Hematopoietic multipotent progenitor cell treated with erythropoietin and hydrocortisone succinate and interleukin-3 and kit ligand, for 4 days (in vitro differentiated cells): ENCODE measurements around the gene ZNF337.
"Not testable (repeated sequence)": the region's sequence is repeated elsewhere in the genome, so short reads cannot be mapped to it uniquely, and the experiment has no call there.

ENCODE experiments used
- DNase-seq: peaks from one replicate; pipeline ENCODE4 v3.0.0-alpha.2; 2015

The ZNF337 gene

DNA sequence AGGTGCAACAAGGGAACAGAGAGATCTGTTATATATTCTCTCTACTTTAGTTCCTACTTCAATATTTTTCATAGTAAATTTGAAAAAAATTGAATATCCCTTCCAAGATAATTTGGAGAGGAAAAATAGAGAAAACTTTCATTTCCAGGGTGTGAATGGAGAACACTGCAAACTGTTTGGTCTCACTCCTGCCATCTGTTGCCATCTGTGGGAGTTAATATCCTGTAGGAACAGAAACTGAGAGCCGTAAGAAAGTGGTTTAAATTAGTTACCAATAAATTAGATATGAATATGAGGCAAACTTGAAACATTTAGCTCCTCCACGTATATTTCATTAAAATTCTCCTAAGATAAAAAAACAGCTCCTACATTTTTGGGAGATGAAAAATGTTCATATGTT is 4.2 kb downstream of the ZNF337 start:
- DNase-seq = no peak

DNA sequence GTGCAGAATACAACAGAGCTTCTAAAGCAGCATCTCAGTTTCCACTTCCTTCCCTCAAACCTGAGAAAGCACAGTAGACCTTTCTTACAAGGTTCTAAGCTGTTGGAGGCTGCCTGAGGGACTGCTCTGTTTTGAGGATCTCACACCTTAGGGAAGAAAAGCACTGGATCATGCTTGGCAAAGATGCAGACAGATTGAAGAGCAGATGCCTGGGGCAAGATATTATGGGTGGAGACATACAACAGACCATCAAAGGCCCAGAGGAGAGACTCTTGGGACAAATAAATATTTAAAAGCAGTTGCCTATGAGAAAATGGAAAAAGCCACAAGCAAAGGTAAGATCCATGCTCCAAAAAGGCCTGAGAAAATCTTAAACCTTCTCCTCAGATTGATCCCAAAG is 6.2 kb downstream of the ZNF337 start:
- DNase-seq = no peak

DNA sequence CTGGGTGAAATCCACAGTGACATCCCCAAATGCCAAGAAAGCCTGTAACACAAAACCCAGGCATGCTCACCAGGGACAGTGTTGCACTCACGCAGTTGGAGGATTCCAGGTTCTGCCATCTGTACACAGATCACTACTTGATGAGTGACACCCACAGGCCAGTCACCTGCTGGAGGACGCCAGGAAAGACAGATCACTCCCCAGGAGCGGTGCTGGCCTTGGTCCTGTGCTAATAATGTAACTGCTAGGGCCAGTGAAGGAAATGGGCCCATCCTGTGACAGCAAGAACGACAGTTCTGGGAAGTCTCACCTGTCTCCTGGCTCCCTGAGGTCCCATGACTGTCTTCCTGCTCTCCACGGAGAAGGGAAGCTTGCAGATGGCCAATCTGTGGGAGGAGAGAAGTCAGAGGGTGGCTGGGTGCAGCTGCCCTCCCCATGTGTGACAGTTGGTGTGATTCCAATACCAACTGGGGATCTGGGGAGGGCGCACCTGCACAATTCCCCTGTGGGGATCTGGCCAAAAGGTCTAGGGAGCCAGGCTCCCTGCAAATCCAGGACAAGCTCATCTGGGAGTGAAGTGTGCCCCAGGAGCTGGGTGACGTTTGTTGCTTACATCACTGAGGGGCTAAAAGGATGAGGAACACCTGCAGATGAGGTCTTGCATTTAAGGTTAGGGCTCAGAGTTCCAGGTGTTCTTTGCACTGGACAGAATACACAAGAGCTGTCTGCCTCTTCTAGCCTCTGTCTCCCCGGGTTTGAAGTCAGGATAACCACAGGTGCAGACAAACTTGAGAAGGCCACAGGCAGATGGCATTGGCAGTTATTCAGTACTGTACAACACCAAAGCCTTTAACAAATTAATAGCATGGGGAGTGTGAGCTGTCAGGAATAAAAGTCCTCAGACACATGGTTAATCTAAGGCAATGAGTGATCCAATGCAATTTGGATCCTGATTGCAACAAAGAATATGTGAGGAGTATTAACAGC is 10.3 kb downstream of the ZNF337 start:
- DNase-seq = no peak

DNA sequence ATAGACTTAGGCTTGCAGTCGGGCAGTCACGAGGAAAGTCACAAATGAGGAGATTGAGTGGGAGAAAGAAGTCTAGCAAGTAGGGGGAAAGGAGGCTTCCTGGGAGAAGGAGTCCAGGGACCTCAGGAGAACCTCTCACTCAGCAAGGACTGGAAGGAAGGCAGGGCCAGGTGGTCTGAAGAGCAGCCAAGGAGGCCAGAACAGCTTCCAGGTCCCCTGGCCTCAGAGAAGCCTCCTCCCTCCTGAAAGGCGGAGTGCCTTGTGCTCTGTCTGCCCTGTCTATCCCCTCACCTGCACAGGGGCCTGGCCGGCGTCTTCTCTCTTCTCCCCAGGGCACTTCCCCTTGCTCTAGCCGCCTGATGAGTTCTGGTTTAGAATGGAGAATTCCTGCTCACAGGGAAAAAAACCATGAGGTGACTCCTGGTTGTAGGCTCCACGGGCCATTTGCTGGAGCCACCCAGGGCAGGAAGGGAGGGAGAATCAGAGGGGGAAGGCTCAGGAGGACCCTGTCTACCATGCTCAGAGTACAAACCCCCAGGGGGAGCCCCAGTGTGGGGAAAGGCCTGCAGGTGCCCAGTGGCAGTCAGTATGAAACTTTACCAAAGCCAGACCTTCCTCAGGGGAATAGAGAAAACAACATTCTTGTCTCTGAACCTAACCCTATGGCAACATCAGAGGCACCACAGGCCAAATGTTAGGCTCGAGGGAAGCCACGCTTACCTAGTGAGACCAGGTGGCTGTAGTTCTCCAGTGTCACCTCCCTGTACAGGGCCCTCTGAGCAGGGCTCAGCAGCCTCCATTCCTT is 11.2 kb downstream of the ZNF337 start:
- DNase-seq = no peak

DNA sequence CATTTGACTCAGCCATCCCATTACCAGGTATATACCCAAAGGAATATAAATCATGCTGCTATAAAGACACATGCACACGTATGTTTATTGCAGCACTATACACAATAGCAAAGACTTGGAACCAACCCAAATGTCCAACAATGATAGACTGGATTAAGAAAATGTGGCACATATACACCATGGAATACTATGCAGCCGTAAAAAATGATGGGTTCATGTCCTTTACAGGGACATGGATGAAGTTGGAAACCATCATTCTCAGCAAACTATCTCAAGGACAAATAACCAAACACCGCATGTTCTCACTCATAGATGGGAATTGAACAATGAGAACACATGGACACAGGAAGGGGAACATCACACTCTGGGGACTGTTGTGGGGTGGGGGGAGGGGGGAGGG is 12.8 kb downstream of the ZNF337 start:
- not testable (repeated sequence) for DNase-seq

DNA sequence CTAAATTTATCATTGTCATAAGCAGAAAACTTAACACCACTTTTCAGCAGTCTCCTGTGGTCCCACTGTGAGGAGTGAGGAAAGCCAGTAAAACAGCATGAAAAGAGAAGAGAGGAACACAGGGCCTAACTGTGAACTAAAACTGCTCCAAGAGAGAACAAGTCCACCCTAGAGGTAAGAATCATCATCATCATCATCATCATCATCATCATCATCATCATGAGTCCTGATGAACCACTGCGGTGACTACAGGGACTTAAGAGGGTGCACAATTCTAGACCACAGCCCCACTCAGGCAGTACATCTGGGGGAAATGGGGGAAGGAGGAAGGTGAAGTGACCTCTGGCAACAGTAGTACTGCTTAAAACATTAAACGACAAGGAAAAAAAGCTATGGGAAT is 13.6 kb downstream of the ZNF337 start:
- no peak for DNase-seq

DNA sequence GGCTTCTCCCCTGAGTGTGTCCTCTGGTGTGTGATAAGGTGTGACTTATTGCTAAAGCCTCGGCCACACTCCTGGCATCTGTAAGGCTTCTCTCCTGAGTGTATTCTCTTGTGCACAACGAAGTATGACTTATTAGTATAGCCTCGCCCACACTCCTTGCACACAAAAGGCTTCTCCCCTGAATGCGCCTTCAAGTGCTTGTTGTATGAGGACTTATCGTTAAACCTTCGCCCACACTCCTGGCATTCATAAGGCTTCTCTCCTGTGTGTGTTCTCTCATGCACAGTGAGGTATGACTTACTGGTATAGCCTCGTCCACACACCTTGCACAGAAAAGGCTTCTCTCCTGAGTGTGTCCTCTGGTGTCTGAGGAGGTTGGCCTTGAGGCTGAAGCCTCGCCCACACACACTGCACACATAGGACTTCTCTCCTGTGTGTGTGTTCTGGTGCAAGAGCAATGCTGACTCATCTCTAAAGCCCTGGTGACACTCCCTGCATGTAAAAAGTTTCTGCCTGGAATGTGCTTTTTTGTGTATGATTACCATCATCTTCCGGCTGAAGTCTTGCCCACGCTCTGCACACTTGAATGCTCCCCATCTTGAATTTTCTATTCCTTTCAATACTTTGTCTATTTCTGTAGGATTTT is 20.4 kb downstream of the ZNF337 start:
- DNase-seq = no peak

DNA sequence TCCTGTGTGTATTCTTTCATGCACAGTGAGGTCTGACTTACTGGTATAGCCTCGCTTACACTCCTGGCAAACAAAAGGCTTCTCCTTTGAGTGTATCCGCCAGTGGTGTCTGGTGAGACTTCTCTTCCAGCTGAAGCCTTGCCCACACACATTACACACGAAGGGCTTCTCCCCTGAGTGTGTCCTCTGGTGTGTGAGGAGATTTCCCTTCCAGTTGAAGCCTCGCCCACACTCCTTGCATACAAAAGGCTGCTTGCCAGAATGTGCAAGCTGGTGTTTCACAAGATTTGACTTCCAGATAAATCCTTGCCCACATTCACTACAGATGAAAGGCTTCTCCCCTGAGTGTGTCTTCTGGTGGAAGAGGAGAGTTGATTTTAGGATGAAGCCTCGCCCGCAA is 21.5 kb downstream of the ZNF337 start:
- DNase-seq = no peak

DNA sequence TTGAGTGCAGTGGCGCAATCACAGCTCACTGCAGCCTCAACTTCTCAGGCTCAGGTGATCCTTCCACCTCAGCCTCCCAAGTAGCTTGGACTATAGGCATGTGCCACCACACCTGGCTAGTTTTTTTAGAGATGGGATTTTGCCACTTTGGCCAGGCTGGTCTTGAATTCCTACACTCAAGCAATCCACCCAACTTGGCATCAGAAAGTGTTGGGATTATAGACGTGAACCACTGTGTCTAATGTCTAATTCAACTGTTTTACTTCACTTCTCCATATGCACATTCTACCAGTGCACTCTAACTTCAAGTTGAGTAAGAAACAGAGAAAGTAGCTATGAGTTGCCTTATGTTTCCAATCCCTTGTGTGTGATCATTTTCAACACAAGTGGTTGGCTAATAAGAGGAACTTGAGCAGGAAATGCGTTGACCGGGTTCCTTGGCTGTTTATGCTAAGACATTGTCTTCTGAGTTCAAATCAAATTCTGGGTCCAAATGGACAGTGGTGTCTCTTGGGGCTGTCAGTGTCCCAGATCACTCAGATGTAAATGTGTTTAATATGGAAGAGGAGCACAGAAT is 23.9 kb downstream of the ZNF337 start:
- peak; percentile 30 for DNase-seq

DNA sequence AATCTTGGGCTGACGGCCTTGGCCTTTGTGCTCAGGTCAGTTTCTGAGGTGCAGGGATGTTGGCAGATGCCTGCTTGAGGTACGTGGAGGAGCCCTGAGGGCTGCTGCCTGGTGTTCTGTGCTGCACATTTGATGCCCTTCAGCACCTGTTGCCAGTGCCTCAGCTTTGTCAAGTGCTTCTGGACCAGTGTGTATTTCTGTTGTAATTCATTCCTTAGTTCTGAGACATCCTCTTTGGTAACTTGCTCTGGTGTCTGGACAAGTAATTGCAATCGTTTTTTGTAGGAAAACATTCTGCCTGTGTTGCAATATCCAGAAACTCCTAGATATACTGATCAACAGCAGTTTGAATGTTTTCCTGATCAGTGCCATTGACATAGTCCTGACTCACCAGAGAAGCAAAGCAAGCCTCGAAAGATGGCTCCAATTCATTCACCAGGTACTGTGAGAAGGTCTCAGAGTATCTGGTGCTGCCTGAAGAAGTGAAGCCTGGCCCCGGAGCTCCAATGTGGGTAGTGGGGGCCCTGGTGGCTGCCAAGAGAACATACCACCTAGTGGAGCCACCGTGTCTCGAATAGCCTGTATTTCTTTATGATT is 26.7 kb downstream of the ZNF337 start:
- peak; percentile 38 for DNase-seq

DNA sequence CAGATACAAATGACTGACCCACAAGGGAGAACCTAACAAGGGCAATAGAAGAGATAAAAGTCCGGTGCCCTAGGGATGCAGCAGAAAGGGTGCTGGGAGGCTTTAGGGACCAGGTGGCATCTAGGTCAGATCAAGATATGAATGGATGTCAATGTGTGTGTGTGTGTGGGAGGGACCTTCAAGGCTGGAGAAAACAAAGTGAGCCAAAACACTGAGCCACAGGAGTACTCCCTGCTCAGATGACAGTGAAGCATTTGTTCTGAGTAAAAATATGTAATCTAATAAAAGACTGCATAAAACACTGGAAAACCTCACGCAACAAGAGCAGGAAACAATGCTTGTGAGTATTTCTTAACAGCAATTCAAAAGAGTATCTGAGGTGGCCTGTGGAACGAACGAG is 28.2 kb downstream of the ZNF337 start:
- no peak for DNase-seq

DNA sequence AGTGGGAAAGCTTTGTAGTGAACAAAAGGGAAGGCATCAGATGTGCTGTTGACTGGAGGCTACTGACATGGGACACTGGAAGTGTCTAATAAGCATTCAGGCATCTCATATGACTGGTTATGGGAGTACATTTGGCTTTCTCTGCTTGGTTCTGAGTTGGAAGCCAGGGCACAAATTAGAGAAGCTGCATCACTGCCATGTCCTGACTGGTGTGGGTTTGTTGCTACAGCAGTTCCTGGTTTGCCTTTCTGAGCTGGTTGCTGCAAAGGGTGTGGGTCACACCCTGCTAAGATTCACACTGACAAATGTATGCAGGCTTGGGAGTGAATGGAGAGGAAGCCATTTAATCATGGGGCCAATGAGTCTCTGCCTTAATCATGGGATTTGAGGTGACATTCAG is 36.7 kb downstream of the ZNF337 start:
- DNase-seq = peak; percentile 8

DNA sequence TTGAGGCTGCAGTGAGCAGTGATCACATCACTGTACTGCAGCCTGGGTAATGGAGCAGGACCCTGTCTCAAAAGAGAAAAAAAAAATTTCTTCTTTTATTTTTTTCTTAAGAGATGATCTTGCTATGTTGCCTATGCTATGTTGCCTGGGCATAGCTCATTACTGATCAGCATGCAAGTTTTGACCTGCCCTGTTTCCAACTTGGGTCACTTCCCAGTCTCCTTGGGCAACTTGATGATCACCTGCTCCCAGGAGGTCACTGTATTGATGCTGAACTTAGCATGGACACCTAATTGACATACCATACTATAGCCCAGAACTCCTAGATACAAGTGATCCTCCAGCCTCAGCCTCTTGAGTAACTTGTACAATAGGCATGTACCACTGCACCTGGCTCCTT is 42.2 kb downstream of the ZNF337 start:
- DNase-seq = no peak

DNA sequence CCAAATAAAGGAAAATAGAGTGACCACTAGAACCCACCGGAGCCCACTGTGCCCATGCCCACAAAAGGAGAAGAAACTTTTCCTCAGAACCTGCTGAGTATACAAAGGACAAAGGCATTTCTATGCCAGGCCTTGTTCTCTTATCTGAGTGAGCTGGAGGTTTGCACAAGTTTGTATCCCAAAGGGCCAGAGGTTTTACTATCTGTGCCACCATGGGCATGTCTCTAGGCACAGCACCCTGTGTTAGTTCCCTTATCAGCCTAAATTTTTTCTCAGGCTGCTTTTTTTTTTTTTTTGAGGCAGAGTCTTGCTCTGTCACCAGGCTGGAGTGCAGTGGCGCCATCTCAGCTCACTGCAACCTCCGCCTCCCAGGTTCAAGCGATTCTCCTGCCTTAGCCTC is 43.8 kb downstream of the ZNF337 start:
- peak; percentile 92 for DNase-seq

DNA sequence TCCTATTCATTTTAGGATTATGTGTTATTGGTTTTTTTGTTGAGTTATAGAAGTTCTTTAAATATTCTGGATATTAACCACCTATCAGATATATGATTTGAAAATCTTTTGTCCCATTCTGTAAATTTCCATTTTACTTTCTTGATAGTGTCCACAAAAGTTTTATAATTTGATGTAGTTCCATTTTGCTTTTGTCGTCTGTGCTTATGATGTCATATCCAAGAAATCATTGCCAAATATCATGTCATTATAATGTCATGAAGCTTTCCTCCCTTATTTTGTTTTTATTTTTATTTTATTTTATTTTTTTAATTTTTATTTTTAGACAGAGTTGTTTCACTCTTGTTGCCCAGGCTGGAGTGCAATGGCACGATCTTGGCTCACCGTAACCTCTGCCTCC is 51.8 kb downstream of the ZNF337 start:
- no peak for DNase-seq

DNA sequence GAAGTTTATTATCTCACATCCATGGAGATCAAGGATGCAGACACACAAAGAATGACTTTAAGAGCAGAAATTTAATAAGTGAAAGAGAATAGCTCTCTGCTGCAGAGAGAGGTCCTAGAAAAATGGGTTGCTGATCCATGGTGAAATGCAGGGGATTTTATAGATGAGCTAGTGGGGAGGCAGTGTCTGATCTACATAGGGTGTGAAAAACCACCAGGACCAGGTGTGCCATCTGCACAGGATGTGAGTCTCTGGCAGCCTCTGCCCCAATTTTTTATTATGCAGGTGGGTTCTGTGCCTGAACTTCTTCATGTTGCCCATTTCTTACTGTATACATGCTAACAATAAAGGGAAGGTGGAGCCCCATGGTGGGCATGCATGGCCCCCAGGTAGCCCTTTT is 52.9 kb downstream of the ZNF337 start:
- no peak for DNase-seq

DNA sequence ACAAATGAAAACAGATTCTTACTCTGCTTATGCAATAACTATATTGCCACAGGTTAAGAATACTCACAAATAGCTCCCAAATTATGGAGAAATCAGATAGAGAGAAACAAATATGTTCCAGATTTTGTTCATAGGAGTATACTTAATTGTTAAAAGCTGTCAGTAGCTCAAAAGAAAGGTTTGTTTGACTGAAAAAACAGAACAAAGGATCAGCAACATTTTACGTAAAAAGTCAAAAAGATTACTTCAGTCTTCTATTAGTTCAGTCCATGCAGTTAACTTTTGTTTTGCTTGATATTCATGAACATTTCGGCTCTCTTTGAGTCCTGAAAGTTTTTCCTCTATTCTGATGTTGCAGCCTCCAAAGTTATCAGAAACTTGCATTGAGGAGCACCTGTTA is 59.4 kb downstream of the ZNF337 start:
- DNase-seq = no peak

DNA sequence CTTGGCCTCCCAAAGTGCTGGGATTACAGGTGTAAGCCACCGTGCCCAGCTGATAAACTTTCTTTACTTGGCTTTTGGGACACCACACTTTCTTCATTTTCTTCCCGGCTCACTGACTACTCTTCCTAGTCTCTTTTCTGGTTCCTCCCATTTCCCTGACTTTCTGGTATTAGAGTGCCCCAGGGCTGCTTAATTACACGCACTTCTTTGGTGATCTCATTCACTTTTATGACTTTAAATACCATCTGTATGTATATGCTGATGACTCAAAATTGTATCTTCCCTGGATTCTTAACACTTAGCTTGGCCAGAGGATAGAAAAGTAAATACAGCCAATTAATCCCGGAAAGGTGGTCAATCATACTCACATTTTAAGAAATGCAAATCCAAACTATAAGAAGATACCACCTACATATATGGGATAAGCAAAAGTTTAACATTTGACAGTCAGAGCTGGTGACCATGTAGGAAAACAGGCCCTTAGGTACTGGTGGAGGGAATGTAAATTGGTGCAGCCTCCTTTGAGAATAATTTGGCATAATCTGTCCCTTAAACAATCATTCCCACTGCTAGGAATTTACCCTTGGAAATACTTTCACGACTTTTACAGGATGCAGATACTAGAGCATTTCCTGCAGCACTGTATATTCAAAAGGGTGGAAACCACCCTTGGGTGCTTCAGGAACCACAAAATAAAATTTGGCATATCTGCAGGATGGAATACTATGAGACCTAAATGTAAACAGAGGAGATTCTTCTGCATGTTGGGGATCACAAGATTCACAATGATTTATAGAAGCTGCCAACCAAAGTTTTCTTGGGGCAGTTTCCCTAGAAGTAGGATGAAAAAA is 63.5 kb downstream of the ZNF337 start:
- no peak for DNase-seq

DNA sequence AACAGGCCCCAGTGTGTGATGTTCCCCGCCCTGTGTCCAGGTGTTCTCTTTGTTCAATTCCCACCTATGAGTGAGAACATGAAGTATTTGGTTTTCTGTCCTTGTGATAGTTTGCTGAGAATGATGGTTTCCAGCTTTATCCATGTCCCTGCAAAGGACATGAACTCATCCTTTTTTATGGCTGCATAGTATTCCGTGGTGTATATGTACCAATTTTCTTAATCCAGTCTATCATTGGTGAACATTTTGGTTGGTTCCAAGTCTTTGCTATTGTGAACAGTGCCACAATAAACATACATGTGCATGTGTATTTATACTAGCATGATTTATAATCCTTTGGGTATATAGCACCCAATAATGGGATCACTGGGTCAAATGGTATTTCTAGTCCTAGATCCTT is 66.0 kb downstream of the ZNF337 start:
- DNase-seq = not testable (repeated sequence)

DNA sequence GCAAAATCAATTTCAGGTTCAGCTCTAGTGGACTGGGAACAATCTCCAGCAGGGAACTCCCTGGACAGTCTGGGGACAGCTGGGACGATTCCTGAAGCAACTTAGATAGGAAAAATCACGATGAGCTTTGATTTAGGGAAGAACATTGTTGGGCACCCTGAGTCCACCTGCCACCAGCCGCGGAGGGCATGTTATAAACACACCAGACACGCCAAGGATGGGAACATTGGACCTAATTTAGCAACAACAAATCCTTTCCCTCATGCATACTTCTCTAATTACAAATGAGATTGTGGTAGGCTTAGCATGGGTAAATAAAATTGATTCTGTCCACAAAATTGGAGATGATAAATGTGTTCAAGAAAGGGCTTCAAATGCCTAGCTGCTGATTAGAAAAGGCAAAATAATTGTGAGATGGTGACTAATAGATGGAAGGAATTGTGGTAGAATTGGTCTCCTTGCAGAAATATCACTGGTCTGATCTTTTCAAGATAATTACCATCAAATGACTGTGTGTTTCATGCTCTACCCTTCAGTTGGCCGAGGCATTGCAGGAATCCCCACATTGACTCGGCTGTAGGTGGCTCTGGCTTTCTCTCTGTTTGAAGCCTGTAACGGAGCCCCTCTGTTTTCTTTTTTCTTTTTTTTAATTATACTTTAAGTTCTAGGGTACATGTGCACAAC is 66.7 kb downstream of the ZNF337 start:
- no peak for DNase-seq

DNA sequence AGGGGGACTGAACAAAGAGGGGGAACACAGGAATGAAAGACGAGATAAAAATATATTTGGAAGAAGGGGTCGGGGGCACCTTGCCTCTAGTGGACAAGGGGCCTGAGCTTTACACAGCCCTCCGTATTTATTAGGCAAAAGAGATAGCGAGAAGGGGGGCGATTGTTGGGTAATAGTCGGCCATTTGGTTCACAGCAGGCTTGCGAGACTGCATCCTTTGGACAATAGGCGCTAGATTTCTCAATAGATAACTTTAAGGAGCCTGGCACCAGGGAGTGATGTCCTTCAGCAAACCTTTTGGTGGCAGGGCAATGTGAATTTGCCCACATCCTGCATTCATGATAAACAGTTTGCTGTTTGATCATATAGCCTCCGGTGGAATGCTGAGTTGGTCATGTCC is 69.9 kb downstream of the ZNF337 start:
- peak; percentile 9 for DNase-seq
